Breast epithelium (tissue), 4 donors: ENCODE data around the gene SMC4. TPM values are rescaled to one million over a fixed set of nuclear protein-coding genes. Genes with fewer than 3 reads are reported as not detected.

Source experiments
- DNase-seq, 2 donors: peaks; one replicate each; pipeline ENCODE4 v3.0.0-alpha.2; 2019; ENCODE audit warnings: low spot score in 2 of 2
- H3K27ac ChIP-seq, 2 donors: fragments of 200-600 bp; sonication (generic) in 1 of 2; one replicate each; pipeline ENCODE4 v1.5.1; 2016 to 2019; ENCODE audit warnings: mild to moderate bottlenecking in 1 of 2
- H3K27me3 ChIP-seq, 2 donors: fragments of 200-600 bp; sonication (generic) in 1 of 2; one replicate each; pipeline versions ENCODE4 v1.5.1 to v1.6.0; 2017 to 2019; ENCODE audit warnings: control low read depth in 1 of 2, mild to moderate bottlenecking in 1 of 2
- H3K36me3 ChIP-seq: fragments of 200-600 bp; one replicate; pipeline ENCODE4 v1.5.1; 2019
- H3K4me1 ChIP-seq, 2 donors: fragments of 200-600 bp; sonication (generic); one replicate each; pipeline ENCODE4 v1.5.1; 2016 to 2019; ENCODE audit warnings: control low read depth in 1 of 2
- H3K4me3 ChIP-seq, 3 donors: fragments of 200-600 bp; sonication (generic); 1 replicate in 2 of 3; 2 replicates in 1 of 3; pipeline ENCODE4 v1.5.1; 2016 to 2019; ENCODE audit warnings: mild to moderate bottlenecking in 3 of 3, moderate library complexity in 2 of 3
- H3K9me3 ChIP-seq, 2 donors: fragments of 200-600 bp; sonication (generic) in 1 of 2; one replicate each; pipeline ENCODE4 v1.5.1; 2016 to 2019; ENCODE audit warnings: control low read depth in 1 of 2
- POLR2A ChIP-seq: fragments of 450-650 bp; IDR thresholded peaks from one replicate; pipeline ENCODE4 v1.6.1; 2016; ENCODE audit warnings: antibody characterized with exemption, mild to moderate bottlenecking, moderate library complexity
- POLR2AphosphoS5 ChIP-seq, 3 donors: sonication (generic); formaldehyde crosslinking; IDR thresholded peaks; one replicate each; pipeline ENCODE4 v1.6.1; 2017; ENCODE audit warnings: antibody characterized with exemption in 3 of 3
- intact Hi-C: fragments of 100-400 bp; cut with DNase I; formaldehyde crosslinking; loops from one replicate; pipeline ENCODE4 v1.15.1; 2023; ENCODE audit warnings: low total_unique reads
- total RNA-seq, 3 donors: library from RNA; depleted of rRNA; stranded (reverse); fragments of >200 nt; gene quantifications; one replicate each; pipeline ENCODE4 v1.1.0, GENCODE V29; 2016
- TF ChIP-seq, protein P1 (sequence below), 3 donors: fragments of 450-650 bp; IDR thresholded peaks; one replicate each; pipeline ENCODE4 v1.5.1; 2016 to 2017; ENCODE audit warnings: antibody characterized with exemption in 3 of 3, mild to moderate bottlenecking in 3 of 3, moderate library complexity in 3 of 3

Gene SMC4
- total RNA-seq, 3 donors from 2014 or later = 17.1 to 30.3 (median 25.2) TPM

DNA sequence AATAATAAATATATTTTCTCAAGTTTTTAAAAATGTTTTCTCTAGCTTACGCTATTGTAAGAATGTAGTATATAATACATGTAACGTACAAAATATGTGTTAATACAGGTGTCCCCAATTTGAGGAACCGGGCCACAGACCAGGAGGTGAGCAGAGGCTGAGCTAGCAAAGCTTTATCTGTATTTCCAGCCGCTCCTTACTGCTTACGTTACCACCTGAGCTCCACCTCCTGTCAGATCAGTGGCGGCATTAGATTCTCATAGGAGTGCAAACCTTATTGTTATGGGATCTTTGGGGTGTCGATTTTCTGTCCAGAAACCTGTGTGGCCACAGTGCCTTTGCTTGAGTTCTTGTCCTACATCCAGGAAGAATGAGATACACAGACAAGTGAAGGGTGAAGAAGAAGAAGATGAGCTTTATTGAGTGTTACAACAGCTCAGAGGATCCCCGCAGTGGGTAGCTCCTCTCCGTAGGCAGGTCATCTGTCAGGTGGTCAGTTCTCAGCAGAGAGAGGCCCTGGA, 60.1 kb downstream of the SMC4 start:
- no peak for DNase-seq
- intact Hi-C loops = no loop called here
- TF ChIP-seq POLR2AphosphoS5 (IDR thresholded peaks at IDR 0.05) (no peak), POLR2A (no peak)
- TF ChIP-seq, protein P1, sequence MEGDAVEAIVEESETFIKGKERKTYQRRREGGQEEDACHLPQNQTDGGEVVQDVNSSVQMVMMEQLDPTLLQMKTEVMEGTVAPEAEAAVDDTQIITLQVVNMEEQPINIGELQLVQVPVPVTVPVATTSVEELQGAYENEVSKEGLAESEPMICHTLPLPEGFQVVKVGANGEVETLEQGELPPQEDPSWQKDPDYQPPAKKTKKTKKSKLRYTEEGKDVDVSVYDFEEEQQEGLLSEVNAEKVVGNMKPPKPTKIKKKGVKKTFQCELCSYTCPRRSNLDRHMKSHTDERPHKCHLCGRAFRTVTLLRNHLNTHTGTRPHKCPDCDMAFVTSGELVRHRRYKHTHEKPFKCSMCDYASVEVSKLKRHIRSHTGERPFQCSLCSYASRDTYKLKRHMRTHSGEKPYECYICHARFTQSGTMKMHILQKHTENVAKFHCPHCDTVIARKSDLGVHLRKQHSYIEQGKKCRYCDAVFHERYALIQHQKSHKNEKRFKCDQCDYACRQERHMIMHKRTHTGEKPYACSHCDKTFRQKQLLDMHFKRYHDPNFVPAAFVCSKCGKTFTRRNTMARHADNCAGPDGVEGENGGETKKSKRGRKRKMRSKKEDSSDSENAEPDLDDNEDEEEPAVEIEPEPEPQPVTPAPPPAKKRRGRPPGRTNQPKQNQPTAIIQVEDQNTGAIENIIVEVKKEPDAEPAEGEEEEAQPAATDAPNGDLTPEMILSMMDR (IDR thresholded peaks at IDR 0.05) = no peak
- no peaks in the 10 kb centered on the region for H3K27me3 ChIP-seq
- H3K4me1 ChIP-seq = no peaks in the 10 kb centered on the region
- no peaks in the 10 kb centered on the region for H3K9me3 ChIP-seq
- H3K27ac ChIP-seq = no peak overlapping the region
- H3K4me3 ChIP-seq = no peak overlapping the region
- no peaks in the 10 kb centered on the region for H3K36me3 ChIP-seq

DNA sequence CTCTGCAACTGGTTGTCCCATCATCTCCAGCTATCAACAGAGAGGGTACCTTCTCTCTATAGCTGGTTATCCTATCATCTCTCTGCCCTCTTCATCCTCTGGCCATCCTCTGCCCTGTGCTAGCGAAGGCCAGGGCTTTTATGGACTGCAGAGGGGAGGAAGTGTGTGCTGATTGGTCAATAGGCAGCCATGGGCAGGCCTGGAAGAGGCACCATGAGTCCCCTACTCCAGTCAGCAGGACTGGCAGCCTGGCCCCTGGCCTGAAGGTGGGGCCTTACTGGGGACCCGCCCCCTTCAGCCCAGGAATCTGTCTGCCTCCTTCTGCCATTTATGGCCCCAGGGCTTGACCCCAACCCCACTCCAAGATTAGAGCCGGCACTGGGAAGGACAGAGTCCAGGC, 60.6 kb downstream of the SMC4 start:
- H3K4me3 ChIP-seq = no peak overlapping the region
- intact Hi-C loops = no loop called here
- DNase-seq = no peak
- no peaks in the 10 kb centered on the region for H3K9me3 ChIP-seq
- no peak overlapping the region for H3K27ac ChIP-seq
- H3K4me1 ChIP-seq = no peaks in the 10 kb centered on the region
- H3K27me3 ChIP-seq = no peaks in the 10 kb centered on the region
- no peaks in the 10 kb centered on the region for H3K36me3 ChIP-seq
- TF ChIP-seq, protein P1 (IDR thresholded peaks at IDR 0.05) = no peak
- no peak for TF ChIP-seq POLR2A
- TF ChIP-seq POLR2AphosphoS5 (IDR thresholded peaks at IDR 0.05) = no peak

DNA sequence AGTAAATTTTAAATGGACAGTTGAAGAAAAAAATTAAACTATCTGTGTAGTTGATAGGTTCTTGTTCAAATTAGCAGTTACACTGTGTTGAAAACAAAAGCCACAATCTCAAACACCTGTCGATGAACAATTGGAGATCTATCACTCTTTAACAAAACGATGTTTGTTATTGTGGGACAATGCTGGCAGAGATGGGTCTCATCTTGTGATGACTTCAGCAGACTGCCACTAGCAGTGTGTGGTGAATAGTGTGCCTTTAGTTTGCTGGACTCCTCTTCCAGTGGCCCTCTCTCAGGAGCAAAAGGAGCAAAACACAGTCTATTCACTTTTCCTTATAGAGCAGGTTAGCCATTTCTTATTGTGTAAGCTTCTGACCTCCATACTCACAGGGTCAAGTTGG, 64.9 kb downstream of the SMC4 start:
- Histone ChIP-seq H3K4me1 (no peaks in the 10 kb centered on the region), H3K27me3 (no peaks in the 10 kb centered on the region), H3K36me3 (no peaks in the 10 kb centered on the region), H3K27ac (no peak overlapping the region), H3K9me3 (no peaks in the 10 kb centered on the region), H3K4me3 (no peak overlapping the region)
- intact Hi-C loops = no loop called here
- no peak for DNase-seq
- TF ChIP-seq POLR2A (no peak), POLR2AphosphoS5 (IDR thresholded peaks at IDR 0.05) (no peak)
- TF ChIP-seq, protein P1 (IDR thresholded peaks at IDR 0.05) = no peak

DNA sequence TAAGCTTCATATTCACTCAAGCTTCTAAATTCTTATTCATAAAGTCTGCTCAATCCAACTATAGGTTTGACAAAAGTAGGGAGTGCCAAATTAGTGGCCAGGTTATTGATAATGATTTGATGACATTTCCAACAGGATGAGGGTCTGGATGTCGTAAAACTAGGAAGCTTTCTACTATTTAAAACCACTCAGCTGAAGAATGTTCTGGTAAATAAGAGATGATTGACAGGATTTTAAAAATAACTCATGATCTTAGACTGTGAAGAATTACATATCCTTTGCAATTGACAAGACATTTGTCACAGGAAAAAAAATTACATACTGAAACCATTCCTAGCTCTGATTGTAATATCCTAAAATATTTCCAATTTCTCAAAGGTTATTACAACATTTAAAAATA, 65.5 kb downstream of the SMC4 start:
- Histone ChIP-seq H3K36me3 (no peaks in the 10 kb centered on the region), H3K4me1 (no peaks in the 10 kb centered on the region), H3K4me3 (no peak overlapping the region), H3K27me3 (no peaks in the 10 kb centered on the region), H3K27ac (no peak overlapping the region), H3K9me3 (peaks cover 0 to 5% of the 10 kb centered on the region in 2 donors)
- no peak for DNase-seq
- no peak for TF ChIP-seq POLR2A
- TF ChIP-seq POLR2AphosphoS5 (IDR thresholded peaks at IDR 0.05) = no peak
- TF ChIP-seq, protein P1 (IDR thresholded peaks at IDR 0.05) = no peak
- intact Hi-C loops = no loop called here

DNA sequence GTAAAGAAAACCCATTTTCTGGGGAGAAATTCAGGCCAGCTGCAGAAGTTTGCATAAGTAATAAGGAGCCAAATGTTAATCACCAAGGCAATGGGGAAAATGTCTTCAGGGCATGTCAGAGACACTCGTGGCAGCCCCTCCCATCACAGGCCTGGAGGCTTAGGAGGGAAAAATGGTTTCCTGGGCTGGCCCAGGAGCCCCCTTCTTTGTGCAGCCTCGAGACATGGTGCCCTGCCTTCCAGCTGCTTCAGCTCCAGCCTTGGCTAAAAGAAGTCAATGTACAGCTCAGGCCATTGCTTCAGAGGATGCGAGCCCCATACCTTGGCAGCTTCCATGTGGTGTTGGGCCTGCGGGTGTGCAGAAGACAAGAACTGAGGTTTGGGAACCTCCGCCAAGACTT, 70.7 kb downstream of the SMC4 start:
- no peak for DNase-seq
- no peak overlapping the region for H3K4me3 ChIP-seq
- no peaks in the 10 kb centered on the region for H3K4me1 ChIP-seq
- intact Hi-C loops = no loop called here
- TF ChIP-seq POLR2A (no peak), POLR2AphosphoS5 (IDR thresholded peaks at IDR 0.05) (no peak)
- TF ChIP-seq, protein P1 (IDR thresholded peaks at IDR 0.05) = no peak
- H3K9me3 ChIP-seq = peaks cover 12 to 20% of the 10 kb centered on the region in 2 donors
- no peak overlapping the region for H3K27ac ChIP-seq
- no peaks in the 10 kb centered on the region for H3K36me3 ChIP-seq
- no peaks in the 10 kb centered on the region for H3K27me3 ChIP-seq
